Panc1 (cell line): ENCODE measurements around the gene ZFHX3.

Experiments
- SIN3A ChIP-seq: IDR thresholded peaks from 2 replicates; pipeline ENCODE4 v1.6.1; 2012; ENCODE audit warnings: low read depth, mild to moderate bottlenecking, low read length, moderate library complexity, borderline replicate concordance; ENCODE audit not compliant: insufficient read depth
- TF ChIP-seq, protein P1 (sequence below), 2 experiments: IDR thresholded peaks; 2 replicates each; pipeline ENCODE4 v1.6.1; 2011 to 2012; ENCODE audit warnings: low read depth in 2 of 2, control low read depth in 1 of 2, low read length in 1 of 2, mild to moderate bottlenecking in 1 of 2, moderate library complexity in 1 of 2; ENCODE audit not compliant: insufficient read depth in 1 of 2
- TF ChIP-seq, protein P2 (sequence below): fragments of 450-650 bp; IDR thresholded peaks from 2 replicates; pipeline ENCODE4 v1.5.1; 2017; ENCODE audit warnings: mild to moderate bottlenecking

DNA sequence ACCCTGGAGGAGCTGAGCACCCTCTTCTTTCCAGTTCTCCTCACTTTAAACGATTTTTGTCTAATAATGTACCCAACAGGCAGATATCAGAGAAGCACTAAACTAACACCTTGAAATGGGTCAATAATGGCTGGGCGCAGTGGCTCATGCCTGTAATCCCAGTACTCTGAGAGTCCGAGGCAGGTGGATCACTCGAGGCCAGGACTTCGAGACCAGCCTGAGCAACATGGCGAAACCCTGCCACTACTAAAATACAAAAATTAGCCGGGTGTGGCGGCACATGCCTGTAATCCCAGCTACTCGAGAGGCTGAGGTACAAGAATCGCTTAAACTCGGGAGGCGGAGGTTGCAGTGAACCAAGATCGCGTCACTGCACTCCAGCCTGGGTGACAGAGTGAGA is 57.4 kb downstream of the ZFHX3 start:
- TF ChIP-seq, protein P1, sequence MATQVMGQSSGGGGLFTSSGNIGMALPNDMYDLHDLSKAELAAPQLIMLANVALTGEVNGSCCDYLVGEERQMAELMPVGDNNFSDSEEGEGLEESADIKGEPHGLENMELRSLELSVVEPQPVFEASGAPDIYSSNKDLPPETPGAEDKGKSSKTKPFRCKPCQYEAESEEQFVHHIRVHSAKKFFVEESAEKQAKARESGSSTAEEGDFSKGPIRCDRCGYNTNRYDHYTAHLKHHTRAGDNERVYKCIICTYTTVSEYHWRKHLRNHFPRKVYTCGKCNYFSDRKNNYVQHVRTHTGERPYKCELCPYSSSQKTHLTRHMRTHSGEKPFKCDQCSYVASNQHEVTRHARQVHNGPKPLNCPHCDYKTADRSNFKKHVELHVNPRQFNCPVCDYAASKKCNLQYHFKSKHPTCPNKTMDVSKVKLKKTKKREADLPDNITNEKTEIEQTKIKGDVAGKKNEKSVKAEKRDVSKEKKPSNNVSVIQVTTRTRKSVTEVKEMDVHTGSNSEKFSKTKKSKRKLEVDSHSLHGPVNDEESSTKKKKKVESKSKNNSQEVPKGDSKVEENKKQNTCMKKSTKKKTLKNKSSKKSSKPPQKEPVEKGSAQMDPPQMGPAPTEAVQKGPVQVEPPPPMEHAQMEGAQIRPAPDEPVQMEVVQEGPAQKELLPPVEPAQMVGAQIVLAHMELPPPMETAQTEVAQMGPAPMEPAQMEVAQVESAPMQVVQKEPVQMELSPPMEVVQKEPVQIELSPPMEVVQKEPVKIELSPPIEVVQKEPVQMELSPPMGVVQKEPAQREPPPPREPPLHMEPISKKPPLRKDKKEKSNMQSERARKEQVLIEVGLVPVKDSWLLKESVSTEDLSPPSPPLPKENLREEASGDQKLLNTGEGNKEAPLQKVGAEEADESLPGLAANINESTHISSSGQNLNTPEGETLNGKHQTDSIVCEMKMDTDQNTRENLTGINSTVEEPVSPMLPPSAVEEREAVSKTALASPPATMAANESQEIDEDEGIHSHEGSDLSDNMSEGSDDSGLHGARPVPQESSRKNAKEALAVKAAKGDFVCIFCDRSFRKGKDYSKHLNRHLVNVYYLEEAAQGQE (IDR thresholded peaks at IDR 0.05; ENCODE audit: insufficient read depth in 1 of 2, low read depth in 2 of 2, low read length in 1 of 2): no peak
- TF ChIP-seq, protein P2, sequence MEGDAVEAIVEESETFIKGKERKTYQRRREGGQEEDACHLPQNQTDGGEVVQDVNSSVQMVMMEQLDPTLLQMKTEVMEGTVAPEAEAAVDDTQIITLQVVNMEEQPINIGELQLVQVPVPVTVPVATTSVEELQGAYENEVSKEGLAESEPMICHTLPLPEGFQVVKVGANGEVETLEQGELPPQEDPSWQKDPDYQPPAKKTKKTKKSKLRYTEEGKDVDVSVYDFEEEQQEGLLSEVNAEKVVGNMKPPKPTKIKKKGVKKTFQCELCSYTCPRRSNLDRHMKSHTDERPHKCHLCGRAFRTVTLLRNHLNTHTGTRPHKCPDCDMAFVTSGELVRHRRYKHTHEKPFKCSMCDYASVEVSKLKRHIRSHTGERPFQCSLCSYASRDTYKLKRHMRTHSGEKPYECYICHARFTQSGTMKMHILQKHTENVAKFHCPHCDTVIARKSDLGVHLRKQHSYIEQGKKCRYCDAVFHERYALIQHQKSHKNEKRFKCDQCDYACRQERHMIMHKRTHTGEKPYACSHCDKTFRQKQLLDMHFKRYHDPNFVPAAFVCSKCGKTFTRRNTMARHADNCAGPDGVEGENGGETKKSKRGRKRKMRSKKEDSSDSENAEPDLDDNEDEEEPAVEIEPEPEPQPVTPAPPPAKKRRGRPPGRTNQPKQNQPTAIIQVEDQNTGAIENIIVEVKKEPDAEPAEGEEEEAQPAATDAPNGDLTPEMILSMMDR: no peak
- no peak for TF ChIP-seq SIN3A
